HEK293 (cell line): ENCODE results near the gene SCG3.

Experiments
- CTCF ChIA-PET: fragments of 350-600 bp; formaldehyde crosslinking; extraction: SDS; loops from one replicate; lab custom pipeline; 2021; ENCODE audit warnings: antibody characterized with exemption; lab: Yijun Ruan, JAX
- POLR2A ChIA-PET: fragments of 300-600 bp; formaldehyde crosslinking; extraction: SDS; loops from one replicate; lab custom pipeline; 2020; ENCODE audit warnings: antibody characterized with exemption, inconsistent platforms; lab: Yijun Ruan, JAX
- H3K27ac ChIP-seq: fragments of 200-500 bp; sonication (Bioruptor generic); 2 replicates; pipeline ENCODE4 v1.5.1; 2014; ENCODE audit warnings: low read depth, low read length, control low read depth, inconsistent platforms; ENCODE audit errors: extremely low read depth
- H3K36me3 ChIP-seq, 2 experiments: fragments of 200-500 bp in 1 of 2; sonication (Bioruptor generic) in 1 of 2; 1 replicate in 1 of 2; 2 replicates in 1 of 2; pipeline ENCODE4 v1.5.1; 2014 to 2017; ENCODE audit warnings: inconsistent platforms in 2 of 2, low read length in 2 of 2; ENCODE audit not compliant: control insufficient read depth in 2 of 2, insufficient read depth in 1 of 2
- H3K4me1 ChIP-seq: fragments of 200-500 bp; sonication (Bioruptor generic); 2 replicates; pipeline ENCODE4 v1.5.1; 2014; ENCODE audit warnings: mild to moderate bottlenecking, low read length, inconsistent platforms; ENCODE audit not compliant: control insufficient read depth, insufficient read depth
- H3K4me3 ChIP-seq: 2 replicates; pipeline ENCODE4 v1.5.1; 2011; ENCODE audit warnings: low read depth, mild to moderate bottlenecking, control low read depth, low read length, moderate library complexity
- H3K9me3 ChIP-seq: fragments of 200-500 bp; sonication (Bioruptor generic); 2 replicates; pipeline ENCODE4 v1.5.1; 2014; ENCODE audit warnings: low read depth, low read length, inconsistent platforms; ENCODE audit not compliant: control insufficient read depth, insufficient read depth
- GFI1B ChIP-seq: fragments of 450-650 bp; formaldehyde crosslinking; IDR thresholded peaks from 2 replicates; pipeline ENCODE4 v1.5.1; 2016; ENCODE audit warnings: missing biosample characterization, missing genetic modification characterization
- GLIS2 ChIP-seq: fragments of 450-650 bp; formaldehyde crosslinking; IDR thresholded peaks from 2 replicates; pipeline ENCODE4 v1.5.1; 2016; ENCODE audit warnings: missing biosample characterization, missing genetic modification characterization
- IKZF3 ChIP-seq: fragments of 450-650 bp; IDR thresholded peaks from 2 replicates; pipeline ENCODE4 v1.5.0; 2018; ENCODE audit warnings: missing biosample characterization, mild to moderate bottlenecking, missing genetic modification characterization, moderate library complexity
- OSR2 ChIP-seq: fragments of 450-650 bp; formaldehyde crosslinking; IDR thresholded peaks from 2 replicates; pipeline ENCODE4 v1.5.1; 2016; ENCODE audit warnings: missing biosample characterization, missing genetic modification characterization
- RBAK ChIP-seq: fragments of 450-650 bp; formaldehyde crosslinking; IDR thresholded peaks from 2 replicates; pipeline ENCODE4 v1.5.1; 2016; ENCODE audit warnings: missing biosample characterization, missing genetic modification characterization
- SETDB1 ChIP-seq: IDR thresholded peaks from one replicate; pipeline ENCODE4 v1.6.1; 2017; ENCODE audit warnings: mild to moderate bottlenecking, low read length, moderate library complexity, mixed read lengths; ENCODE audit not compliant: insufficient read length
- SP2 ChIP-seq: fragments of 450-650 bp; formaldehyde crosslinking; IDR thresholded peaks from 2 replicates; pipeline ENCODE4 v1.5.1; 2016; ENCODE audit warnings: missing biosample characterization, missing genetic modification characterization
- ZBTB17 ChIP-seq: fragments of 450-650 bp; formaldehyde crosslinking; IDR thresholded peaks from 2 replicates; pipeline ENCODE4 v1.5.1; 2016; ENCODE audit warnings: missing biosample characterization, missing genetic modification characterization
- ZIC2 ChIP-seq: fragments of 450-650 bp; formaldehyde crosslinking; IDR thresholded peaks from 2 replicates; pipeline ENCODE4 v1.5.1; 2016; ENCODE audit warnings: missing biosample characterization, missing genetic modification characterization
- ZNF10 ChIP-seq: fragments of 450-650 bp; formaldehyde crosslinking; IDR thresholded peaks from 2 replicates; pipeline ENCODE4 v1.5.1; 2017; ENCODE audit warnings: missing biosample characterization, missing genetic modification characterization
- ZNF114 ChIP-seq: fragments of 450-650 bp; formaldehyde crosslinking; IDR thresholded peaks from 2 replicates; pipeline ENCODE4 v1.5.0; 2017; ENCODE audit warnings: missing biosample characterization, missing genetic modification characterization
- ZNF221 ChIP-seq: fragments of 450-650 bp; formaldehyde crosslinking; IDR thresholded peaks from 2 replicates; pipeline ENCODE4 v1.5.1; 2017; ENCODE audit warnings: missing biosample characterization, missing genetic modification characterization, borderline replicate concordance
- ZNF266 ChIP-seq: fragments of 450-650 bp; formaldehyde crosslinking; IDR thresholded peaks from 2 replicates; pipeline ENCODE4 v1.5.1; 2016; ENCODE audit warnings: missing biosample characterization, missing genetic modification characterization, low read depth
- ZNF324 ChIP-seq: fragments of 450-650 bp; formaldehyde crosslinking; IDR thresholded peaks from 2 replicates; pipeline ENCODE4 v1.5.1; 2016; ENCODE audit warnings: missing biosample characterization, missing genetic modification characterization
- ZNF404 ChIP-seq: fragments of 450-650 bp; formaldehyde crosslinking; IDR thresholded peaks from 2 replicates; pipeline ENCODE4 v1.5.1; 2017; ENCODE audit warnings: missing biosample characterization, missing genetic modification characterization
- ZNF416 ChIP-seq: fragments of 450-650 bp; formaldehyde crosslinking; IDR thresholded peaks from 2 replicates; pipeline ENCODE4 v1.5.1; 2016; ENCODE audit warnings: missing biosample characterization, missing genetic modification characterization
- ZNF530 ChIP-seq: fragments of 450-650 bp; formaldehyde crosslinking; IDR thresholded peaks from 2 replicates; pipeline ENCODE4 v1.5.1; 2016; ENCODE audit warnings: low read depth, missing biosample characterization, missing genetic modification characterization
- ZNF544 ChIP-seq: fragments of 450-650 bp; formaldehyde crosslinking; IDR thresholded peaks from 2 replicates; pipeline ENCODE4 v1.5.0; 2017; ENCODE audit warnings: missing biosample characterization, missing genetic modification characterization
- ZNF555 ChIP-seq: fragments of 450-650 bp; formaldehyde crosslinking; conservative IDR thresholded peaks from 2 replicates; pipeline ENCODE4 v1.5.1; 2017; ENCODE audit warnings: missing biosample characterization, mild to moderate bottlenecking, missing genetic modification characterization, inconsistent platforms
- ZNF561 ChIP-seq: fragments of 450-650 bp; IDR thresholded peaks from 2 replicates; pipeline ENCODE4 v1.5.1; 2018; ENCODE audit warnings: missing biosample characterization, missing genetic modification characterization, borderline replicate concordance
- ZNF596 ChIP-seq: fragments of 450-650 bp; IDR thresholded peaks from 2 replicates; pipeline ENCODE4 v1.5.0; 2018; ENCODE audit warnings: missing biosample characterization, mild to moderate bottlenecking, missing genetic modification characterization, moderate library complexity
- ZNF600 ChIP-seq: fragments of 450-650 bp; formaldehyde crosslinking; IDR thresholded peaks from 2 replicates; pipeline ENCODE4 v1.5.1; 2016; ENCODE audit warnings: missing biosample characterization, missing genetic modification characterization
- ZNF677 ChIP-seq: fragments of 450-650 bp; IDR thresholded peaks from 2 replicates; pipeline ENCODE4 v1.5.0; 2018; ENCODE audit warnings: missing biosample characterization, mild to moderate bottlenecking, missing genetic modification characterization, moderate library complexity
- ZNF768 ChIP-seq: fragments of 450-650 bp; formaldehyde crosslinking; IDR thresholded peaks from 2 replicates; pipeline ENCODE4 v1.5.1; 2018; ENCODE audit warnings: missing biosample characterization, mild to moderate bottlenecking, missing genetic modification characterization
- ZNF830 ChIP-seq: fragments of 450-650 bp; IDR thresholded peaks from 2 replicates; pipeline ENCODE4 v1.5.0; 2018; ENCODE audit warnings: missing biosample characterization, missing genetic modification characterization, low read depth, mild to moderate bottlenecking, moderate library complexity
- TF ChIP-seq, protein P1 (sequence below): fragments of 450-650 bp; formaldehyde crosslinking; IDR thresholded peaks from 2 replicates; pipeline ENCODE4 v1.5.1; 2017; ENCODE audit warnings: missing biosample characterization, missing genetic modification characterization
- TF ChIP-seq, protein P2 (sequence below): fragments of 450-650 bp; formaldehyde crosslinking; IDR thresholded peaks from 2 replicates; pipeline ENCODE4 v1.5.1; 2016; ENCODE audit warnings: missing biosample characterization, missing genetic modification characterization
- TF ChIP-seq, protein P3 (sequence below): fragments of 450-650 bp; formaldehyde crosslinking; IDR thresholded peaks from 2 replicates; pipeline ENCODE4 v1.5.1; 2017; ENCODE audit warnings: missing biosample characterization, missing genetic modification characterization

SCG3 gene

DNA sequence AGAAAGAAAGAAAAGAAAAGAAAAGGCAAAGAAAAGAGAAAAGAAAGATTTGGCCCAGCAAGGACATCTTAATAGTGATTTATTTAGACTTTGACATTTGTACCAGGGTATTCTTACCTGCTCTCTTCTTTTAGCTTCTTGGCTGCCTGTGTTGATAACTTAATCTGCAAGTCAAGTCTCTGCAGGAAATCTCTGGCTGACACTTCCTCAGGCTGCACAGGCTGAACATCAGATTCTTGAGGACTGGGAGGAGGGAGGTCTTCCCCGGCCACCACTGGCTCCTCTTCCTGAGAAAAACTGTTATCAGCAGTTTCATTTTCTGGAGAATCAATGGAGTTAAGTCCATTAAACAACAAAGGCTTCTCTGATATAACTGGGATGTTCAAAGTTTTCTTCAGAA is 43.4 kb downstream of the SCG3 start:
- ChIA-PET POLR2A (no interaction called here), CTCF (interaction anchor here (0.6 kb wide), 1 partner anchor 224 kb away, joined by 3 read pairs; no protein-coding TSS in a partner anchor)
- Histone ChIP-seq H3K4me3 (no peak overlapping the region), H3K36me3 (no peaks in the 10 kb centered on the region), H3K27ac (no peak overlapping the region), H3K4me1 (no peaks in the 10 kb centered on the region; the same call in 1 of the 2 replicates), H3K9me3 (no peaks in the 10 kb centered on the region)
- no peak for TF ChIP-seq RBAK (tag by site-specific recombination)
- TF ChIP-seq ZNF544 (tag by site-specific recombination) = no peak
- no peak for TF ChIP-seq OSR2 (tag by site-specific recombination)
- no peak for TF ChIP-seq GFI1B (tag by site-specific recombination)
- no peak for TF ChIP-seq ZNF266 (tag by site-specific recombination)
- TF ChIP-seq ZNF221 (tag by site-specific recombination) = no peak
- no peak for TF ChIP-seq ZNF324 (tag by site-specific recombination)
- no peak for TF ChIP-seq ZNF561
- TF ChIP-seq ZNF555 (tag by site-specific recombination) = no peak
- no peak for TF ChIP-seq ZBTB17
- no peak for TF ChIP-seq ZNF768 (tag by site-specific recombination)
- TF ChIP-seq ZNF530 (tag by site-specific recombination) = no peak
- no peak for TF ChIP-seq ZNF10
- no peak for TF ChIP-seq ZNF114 (tag by site-specific recombination)
- TF ChIP-seq ZNF830 (tag by site-specific recombination) = no peak
- TF ChIP-seq ZNF416 (tag by site-specific recombination) = no peak

DNA sequence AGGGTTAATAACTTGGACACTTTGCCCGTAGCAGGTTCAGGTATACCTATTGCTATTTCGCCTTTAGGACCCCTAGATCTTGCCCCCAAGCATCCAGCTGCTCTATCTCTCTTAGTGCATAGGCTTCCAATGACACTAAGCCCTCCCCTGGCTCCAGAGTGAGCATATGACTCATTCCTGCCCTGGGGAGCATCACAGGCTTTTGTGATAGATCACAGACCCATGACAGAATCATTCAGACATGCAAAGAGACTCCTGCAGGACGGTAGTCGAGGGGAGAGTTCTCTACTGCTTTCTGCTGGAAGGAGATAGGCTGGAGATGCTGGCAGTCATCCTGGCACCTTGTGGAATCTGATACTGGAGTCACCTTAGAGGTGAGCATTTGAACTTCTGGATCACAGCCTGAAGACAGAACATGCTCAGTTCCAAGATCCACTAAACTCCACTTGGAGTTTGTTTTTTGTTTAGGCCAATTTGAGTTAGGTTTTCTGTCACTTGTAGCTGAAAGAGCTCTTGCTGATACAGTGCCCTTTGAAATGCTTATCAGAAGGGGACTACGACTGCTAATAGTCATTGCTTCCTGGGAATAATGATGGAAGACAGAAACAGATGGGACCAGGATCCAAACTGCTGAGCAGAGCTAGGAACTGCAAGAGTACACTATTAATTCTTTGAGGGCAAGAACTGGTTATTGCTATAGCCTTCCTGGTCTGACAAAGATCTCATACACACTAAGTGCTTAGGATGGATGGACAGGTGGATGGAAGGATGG is 45.2 kb downstream of the SCG3 start:
- Histone ChIP-seq H3K9me3 (no peaks in the 10 kb centered on the region), H3K27ac (no peak overlapping the region), H3K4me3 (no peak overlapping the region), H3K4me1 (no peaks in the 10 kb centered on the region; the same call in 1 of the 2 replicates), H3K36me3 (no peaks in the 10 kb centered on the region)
- ChIA-PET POLR2A (interaction anchor here (0.7 kb wide), 1 partner anchor 17 kb away, joined by 3 read pairs; no protein-coding TSS in a partner anchor), CTCF (interaction anchor here (1.0 to 1.4 kb wide), 2 partner anchors 50 to 77 kb away, joined by 5 to 9 read pairs; no protein-coding TSS in a partner anchor)
- TF ChIP-seq ZNF596 (tag by site-specific recombination) (no peak), ZNF404 (tag by site-specific recombination) (no peak), IKZF3 (peak; percentile 29; the same call in 1 of the 2 replicates), GLIS2 (tag by site-specific recombination) (peak; percentile 63; the same call in 1 of the 2 replicates), ZNF600 (tag by site-specific recombination) (peak; percentile 68), SETDB1 (no peak), ZNF677 (tag by site-specific recombination) (no peak), SP2 (tag by site-specific recombination) (peak; percentile 40), ZNF221 (tag by site-specific recombination) (no peak), ZIC2 (tag by site-specific recombination) (peak; percentile 51)
- TF ChIP-seq, protein P1, sequence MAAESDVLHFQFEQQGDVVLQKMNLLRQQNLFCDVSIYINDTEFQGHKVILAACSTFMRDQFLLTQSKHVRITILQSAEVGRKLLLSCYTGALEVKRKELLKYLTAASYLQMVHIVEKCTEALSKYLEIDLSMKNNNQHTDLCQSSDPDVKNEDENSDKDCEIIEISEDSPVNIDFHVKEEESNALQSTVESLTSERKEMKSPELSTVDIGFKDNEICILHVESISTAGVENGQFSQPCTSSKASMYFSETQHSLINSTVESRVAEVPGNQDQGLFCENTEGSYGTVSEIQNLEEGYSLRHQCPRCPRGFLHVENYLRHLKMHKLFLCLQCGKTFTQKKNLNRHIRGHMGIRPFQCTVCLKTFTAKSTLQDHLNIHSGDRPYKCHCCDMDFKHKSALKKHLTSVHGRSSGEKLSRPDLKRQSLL (tag by site-specific recombination) = peak; percentile 72; the same call in 1 of the 2 replicates
- TF ChIP-seq, protein P2, sequence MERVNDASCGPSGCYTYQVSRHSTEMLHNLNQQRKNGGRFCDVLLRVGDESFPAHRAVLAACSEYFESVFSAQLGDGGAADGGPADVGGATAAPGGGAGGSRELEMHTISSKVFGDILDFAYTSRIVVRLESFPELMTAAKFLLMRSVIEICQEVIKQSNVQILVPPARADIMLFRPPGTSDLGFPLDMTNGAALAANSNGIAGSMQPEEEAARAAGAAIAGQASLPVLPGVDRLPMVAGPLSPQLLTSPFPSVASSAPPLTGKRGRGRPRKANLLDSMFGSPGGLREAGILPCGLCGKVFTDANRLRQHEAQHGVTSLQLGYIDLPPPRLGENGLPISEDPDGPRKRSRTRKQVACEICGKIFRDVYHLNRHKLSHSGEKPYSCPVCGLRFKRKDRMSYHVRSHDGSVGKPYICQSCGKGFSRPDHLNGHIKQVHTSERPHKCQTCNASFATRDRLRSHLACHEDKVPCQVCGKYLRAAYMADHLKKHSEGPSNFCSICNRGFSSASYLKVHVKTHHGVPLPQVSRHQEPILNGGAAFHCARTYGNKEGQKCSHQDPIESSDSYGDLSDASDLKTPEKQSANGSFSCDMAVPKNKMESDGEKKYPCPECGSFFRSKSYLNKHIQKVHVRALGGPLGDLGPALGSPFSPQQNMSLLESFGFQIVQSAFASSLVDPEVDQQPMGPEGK (tag by site-specific recombination) = peak; percentile 64
- TF ChIP-seq, protein P3, sequence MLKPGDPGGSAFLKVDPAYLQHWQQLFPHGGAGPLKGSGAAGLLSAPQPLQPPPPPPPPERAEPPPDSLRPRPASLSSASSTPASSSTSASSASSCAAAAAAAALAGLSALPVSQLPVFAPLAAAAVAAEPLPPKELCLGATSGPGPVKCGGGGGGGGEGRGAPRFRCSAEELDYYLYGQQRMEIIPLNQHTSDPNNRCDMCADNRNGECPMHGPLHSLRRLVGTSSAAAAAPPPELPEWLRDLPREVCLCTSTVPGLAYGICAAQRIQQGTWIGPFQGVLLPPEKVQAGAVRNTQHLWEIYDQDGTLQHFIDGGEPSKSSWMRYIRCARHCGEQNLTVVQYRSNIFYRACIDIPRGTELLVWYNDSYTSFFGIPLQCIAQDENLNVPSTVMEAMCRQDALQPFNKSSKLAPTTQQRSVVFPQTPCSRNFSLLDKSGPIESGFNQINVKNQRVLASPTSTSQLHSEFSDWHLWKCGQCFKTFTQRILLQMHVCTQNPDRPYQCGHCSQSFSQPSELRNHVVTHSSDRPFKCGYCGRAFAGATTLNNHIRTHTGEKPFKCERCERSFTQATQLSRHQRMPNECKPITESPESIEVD (tag by site-specific recombination) = no peak
